IMR-90 (cell line): Measurements from ENCODE around the gene PIP5K1B.

Experiments
- CEBPB ChIP-seq: IDR thresholded peaks from 2 replicates; pipeline ENCODE4 v1.6.1; 2012; ENCODE audit warnings: low read depth, low read length, improper control_type of control experiment
- CHD1 ChIP-seq: IDR thresholded peaks from 2 replicates; pipeline ENCODE4 v1.6.1; 2012; ENCODE audit warnings: low read depth, low read length, improper control_type of control experiment
- CTCF ChIP-seq: conservative IDR thresholded peaks from 2 replicates; pipeline ENCODE4 v1.5.1; 2012; ENCODE audit warnings: mild to moderate bottlenecking, low read depth, low read length, improper control_type of control experiment
- FOS ChIP-seq: fragments of 150-350 bp; IDR thresholded peaks from 2 replicates; pipeline ENCODE4 v1.6.1; 2016; ENCODE audit warnings: low read depth, low read length
- MAFK ChIP-seq: IDR thresholded peaks from 2 replicates; pipeline ENCODE4 v1.6.1; 2012; ENCODE audit warnings: low read depth, low read length, improper control_type of control experiment
- MAZ ChIP-seq: IDR thresholded peaks from 2 replicates; pipeline ENCODE4 v1.6.1; 2012; ENCODE audit warnings: low read depth, mild to moderate bottlenecking, low read length, improper control_type of control experiment, moderate library complexity, borderline replicate concordance
- NFE2L2 ChIP-seq: fragments of 150-350 bp; IDR thresholded peaks from 2 replicates; pipeline ENCODE4 v1.6.1; 2016; ENCODE audit warnings: low read depth, mild to moderate bottlenecking, low read length
- POLR2A ChIP-seq: IDR thresholded peaks from 2 replicates; pipeline ENCODE4 v1.6.1; 2012; ENCODE audit warnings: mild to moderate bottlenecking, low read depth, low read length
- RAD21 ChIP-seq: IDR thresholded peaks from 2 replicates; pipeline ENCODE4 v1.6.1; 2012; ENCODE audit warnings: low read length, improper control_type of control experiment
- SMC3 ChIP-seq: fragments of 150-350 bp; IDR thresholded peaks from 2 replicates; pipeline ENCODE4 v1.6.1; 2016; ENCODE audit warnings: low read depth, mild to moderate bottlenecking, antibody characterized with exemption, low read length, moderate library complexity
- USF2 ChIP-seq: fragments of 150-350 bp; IDR thresholded peaks from 2 replicates; pipeline ENCODE4 v1.6.1; 2017; ENCODE audit warnings: mild to moderate bottlenecking, antibody characterized with exemption, low read length, low read depth

GRCh38 chr9:68708513-68708912 is 3.5 kb downstream of the PIP5K1B start:
- TF ChIP-seq RAD21 (no peak), CTCF (no peak), NFE2L2 (no peak), FOS (no peak), USF2 (no peak), MAZ (no peak), SMC3 (no peak), CHD1 (no peak), CEBPB (no peak), POLR2A (no peak), MAFK (no peak)
